ENCODE results near the gene ADAM8.

Gene ADAM8

GRCh38 chr10:133281084-133281483 is 4.4 kb upstream of the ADAM8 start:
- no peak for DNase-seq

DNA sequence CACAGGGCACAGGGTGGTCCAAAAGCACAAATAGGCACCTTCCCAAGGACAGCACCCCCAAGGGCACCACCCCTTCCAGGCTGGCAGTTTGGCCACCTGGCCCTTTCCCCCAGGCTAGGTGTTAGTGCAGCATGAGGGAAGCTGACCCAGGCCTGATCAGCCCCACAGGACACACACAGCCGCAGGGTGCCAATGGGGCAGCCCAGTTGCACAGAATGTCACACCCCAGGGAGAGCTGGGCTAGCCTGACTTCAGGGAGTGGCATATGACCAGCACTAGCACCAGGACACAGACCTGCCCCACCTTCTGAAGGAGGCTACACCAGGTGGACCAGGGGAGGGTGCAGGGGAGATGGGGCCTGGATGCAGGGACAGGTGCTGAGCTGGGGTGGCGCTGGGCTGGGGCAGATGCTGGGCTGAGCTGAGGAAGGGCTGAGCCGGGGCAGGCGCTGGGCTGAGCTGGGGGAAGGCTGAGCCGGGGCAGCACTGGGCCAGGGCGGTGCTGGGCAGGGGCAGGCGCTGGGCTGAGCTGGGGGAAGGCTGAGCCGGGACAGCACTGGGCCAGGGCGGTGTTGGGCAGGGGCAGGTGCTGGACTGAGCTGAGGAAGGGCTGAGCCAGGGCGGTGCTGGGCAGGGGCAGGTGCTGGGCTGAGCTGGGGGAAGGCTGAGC is 3.9 kb upstream of the ADAM8 start:
- no peak for DNase-seq

- no peak for DNase-seq
Measured at GRCh38 chr10:133279326-133280226, 2.9 kb upstream of the ADAM8 start.

- DNase-seq: peak; percentile 41
Measured at GRCh38 chr10:133278577-133279265, 2.1 kb upstream of the ADAM8 start.

- DNase-seq: no peak
Measured at GRCh38 chr10:133277993-133278576, 1.4 kb upstream of the ADAM8 start.

GRCh38 chr10:133277277-133277992 is 767 bp upstream of the ADAM8 start:
- DNase-seq: no peak

DNA sequence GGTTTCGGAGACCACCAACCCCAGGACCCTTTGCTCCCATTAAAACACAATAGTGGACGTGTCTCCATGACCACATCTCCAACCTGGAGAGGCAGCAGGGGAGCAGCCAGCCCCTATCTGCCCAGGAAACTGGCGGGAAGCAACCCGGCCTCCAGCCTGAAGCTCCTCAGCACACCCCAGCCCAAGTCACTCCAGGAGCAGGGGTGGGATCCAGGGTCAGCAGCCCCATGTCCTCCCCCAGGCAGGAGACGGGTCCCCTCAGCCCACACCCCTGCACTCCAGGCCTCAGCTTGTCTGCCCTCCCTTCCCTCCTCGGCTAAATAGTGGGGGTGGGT is 601 bp downstream of the ADAM8 start:
- no peak for DNase-seq

DNA sequence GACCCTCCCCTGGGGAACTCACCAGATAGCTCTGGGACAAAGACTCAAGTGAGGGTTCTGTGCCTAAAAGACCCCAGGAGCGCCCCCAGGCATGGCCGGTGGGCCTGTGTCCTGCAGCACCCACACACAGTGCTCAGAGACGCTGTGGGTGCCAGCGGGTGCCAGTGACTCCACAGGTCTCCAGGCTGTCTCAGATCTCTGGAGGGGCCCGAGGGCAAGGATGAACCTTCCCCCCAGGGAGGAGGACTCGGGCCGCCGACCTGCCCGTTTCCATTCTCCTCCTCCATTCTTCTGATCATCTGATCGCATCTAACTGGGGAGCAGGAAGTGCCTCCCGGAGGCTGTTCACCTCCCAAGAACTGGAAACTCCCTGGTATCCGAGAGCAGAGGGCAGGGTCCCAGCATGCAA is 980 bp downstream of the ADAM8 start:
- no peak for DNase-seq

- DNase-seq: no peak
Measured at GRCh38 chr10:133274751-133275683, 1.7 kb downstream of the ADAM8 start.

- DNase-seq: no peak
Measured at GRCh38 chr10:133273534-133274143, 3.0 kb downstream of the ADAM8 start.

DNA sequence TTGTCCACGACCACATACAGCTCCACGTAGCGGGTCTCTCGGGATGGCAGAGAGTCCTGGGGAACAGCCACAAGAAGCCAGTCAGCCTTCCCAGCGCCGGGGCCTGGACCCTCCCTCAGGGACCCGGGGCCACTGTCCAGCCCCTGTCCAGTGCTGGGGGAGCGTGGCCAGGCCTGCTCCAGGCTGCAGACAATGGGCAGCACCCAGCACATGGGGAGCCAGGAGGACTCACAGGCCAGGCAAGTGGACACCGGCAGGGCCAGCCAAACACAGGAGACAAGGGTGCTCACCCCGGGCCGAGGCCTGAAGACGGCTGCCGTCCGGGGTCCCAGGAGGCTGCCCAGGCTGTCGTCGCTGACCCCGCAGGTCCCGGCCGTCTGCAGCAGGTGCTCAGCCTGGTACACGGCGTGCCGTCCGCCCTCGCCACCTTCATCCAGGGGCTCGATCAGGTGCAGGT is 3.7 kb downstream of the ADAM8 start:
- no peak for DNase-seq

- DNase-seq: no peak
Measured at GRCh38 chr10:133272301-133272963, 4.2 kb downstream of the ADAM8 start.

DNA sequence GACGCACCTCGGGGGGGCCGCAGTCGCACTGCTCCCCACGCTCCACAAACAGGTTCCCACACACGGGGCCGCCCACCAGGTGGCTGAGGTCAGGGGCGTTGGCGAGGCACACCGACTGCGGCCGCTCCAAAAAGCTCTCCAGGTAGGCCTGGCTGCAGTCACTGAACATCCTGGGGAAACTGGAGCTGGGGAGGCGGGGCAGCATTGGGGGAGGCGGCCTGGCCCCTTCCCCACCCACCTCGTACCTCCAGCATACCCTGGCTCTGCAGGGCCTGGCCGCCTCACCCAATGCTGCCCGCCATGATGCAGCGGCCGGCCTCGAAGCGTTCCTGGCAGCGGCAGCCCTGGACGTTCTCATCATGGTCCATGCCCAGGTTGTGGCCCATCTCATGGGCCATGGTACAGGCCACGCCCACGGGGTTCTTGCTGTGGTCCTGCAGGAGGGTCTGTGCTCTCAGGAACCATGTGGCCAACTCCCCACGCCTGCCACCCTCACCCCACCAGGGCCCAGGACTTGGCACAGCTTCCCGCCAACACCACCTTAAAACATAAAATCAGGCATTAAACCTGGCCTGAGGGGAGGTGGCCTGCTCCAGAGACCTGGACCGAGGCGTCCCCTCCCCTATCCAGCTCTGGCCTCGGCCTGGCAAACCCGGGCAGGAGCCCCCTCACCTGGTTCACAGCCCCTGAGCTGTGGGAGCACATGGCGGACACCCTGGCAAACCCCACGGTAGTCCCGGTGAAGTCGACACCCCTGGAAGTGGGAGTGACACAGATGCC is 5.0 kb downstream of the ADAM8 start:
- DNase-seq: no peak

DNA sequence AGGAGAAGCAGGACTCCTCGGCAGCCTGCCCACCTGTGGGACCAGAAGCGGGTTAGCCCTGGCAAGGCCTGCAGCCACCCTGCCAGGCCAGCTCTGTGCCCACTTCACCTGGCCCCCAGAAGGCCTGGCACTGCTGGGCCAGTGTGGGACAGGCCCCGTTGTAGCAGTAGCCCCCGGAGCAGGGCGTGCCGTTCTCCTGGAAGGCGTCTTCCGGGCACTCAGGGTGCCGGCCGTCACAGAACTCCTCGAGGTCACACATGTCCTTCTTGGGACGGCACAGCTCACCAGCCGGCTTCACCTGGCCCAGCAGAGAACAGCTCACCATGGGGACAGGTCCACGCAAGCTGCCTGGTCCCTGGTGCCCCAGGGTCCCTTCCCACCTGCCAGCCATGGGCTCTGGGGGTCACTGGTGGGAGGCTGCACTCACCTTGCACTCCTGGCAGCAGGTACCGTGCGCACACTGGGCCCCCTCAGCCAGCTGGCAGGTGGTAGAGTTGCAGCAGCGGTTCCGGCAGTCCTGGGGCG is 5.8 kb downstream of the ADAM8 start:
- DNase-seq: no peak

DNA sequence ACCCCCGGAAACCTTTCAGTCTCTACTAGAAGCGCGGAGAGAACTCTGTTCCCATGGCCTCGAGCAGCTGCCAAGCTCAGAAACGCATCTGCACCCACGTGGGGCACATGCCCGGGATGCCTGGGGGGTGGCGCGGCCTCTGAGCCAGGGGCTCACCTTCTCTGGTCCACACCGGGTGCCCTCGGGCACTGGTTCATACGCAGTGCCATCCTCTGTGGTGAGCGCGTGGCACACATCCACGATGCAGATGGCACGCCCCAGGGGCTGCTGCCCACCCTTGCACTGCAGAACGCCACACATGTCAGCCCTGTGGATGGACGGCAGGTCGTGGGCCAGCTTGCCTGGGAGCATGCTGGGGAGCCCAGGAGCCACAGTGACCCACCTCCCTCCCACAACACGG is 6.5 kb downstream of the ADAM8 start:
- DNase-seq: no peak

DNA sequence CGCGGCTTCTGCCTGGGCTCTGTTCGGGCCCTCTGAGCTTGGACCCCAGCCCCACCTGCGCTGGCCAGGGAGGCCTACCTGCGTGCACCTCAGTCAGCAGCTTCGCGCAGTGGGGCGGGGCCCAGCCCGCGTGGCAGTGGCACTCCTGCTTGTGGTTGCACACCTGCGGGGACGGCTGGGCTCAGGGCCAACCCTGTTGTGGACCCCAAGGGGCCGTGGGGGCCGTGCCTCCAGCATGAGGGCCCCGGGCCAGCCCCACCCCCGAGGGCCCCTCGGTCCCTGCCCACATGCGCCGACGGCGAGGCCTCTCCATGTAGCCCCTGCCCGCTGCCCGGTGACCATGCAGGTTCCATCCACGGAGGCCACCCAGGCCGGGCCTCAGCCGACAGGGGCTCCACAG is 7.3 kb downstream of the ADAM8 start:
- DNase-seq: no peak

GRCh38 chr10:133268532-133268931 is 8.1 kb downstream of the ADAM8 start:
- DNase-seq: no peak

DNA sequence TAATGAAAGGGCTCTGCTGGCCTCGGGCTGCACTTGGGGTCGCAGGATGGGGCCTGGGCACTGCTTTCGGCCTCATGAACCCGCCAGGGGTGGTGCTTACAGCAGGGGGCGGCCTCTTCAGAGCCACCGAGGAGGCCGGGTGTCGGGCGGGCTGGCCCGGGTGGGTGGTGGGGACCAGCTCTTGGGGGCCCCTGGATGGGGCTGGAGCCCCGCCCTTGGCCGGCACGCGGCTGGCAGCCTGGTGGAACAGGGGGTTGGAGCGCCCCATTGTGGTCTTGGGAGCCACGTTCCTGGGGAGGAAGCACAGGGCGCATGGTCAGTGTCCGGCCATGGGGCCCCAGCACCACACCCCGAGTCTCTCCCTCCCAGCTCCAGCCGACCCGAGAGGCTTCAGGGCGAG is 8.8 kb downstream of the ADAM8 start:
- DNase-seq: no peak

- no peak for DNase-seq
Measured at GRCh38 chr10:133267293-133267692, 9.4 kb downstream of the ADAM8 start.
